ENCODE results near the gene USP5. TPM values are rescaled to one million over a fixed set of nuclear protein-coding genes. Genes with fewer than 3 reads are reported as not detected.

The USP5 gene
- total RNA-seq, 3 donors from 2014 or later, result 169 to 192 (median 176) TPM

GRCh38 chr12:6830286-6830890, 21.6 kb upstream of the USP5 start:
- H3K4me3 Mint-ChIP-seq, result peak overlapping the region; percentile 23
- ATAC-seq, result no peak

GRCh38 chr12:6830999-6831398, 21.0 kb upstream of the USP5 start:
- DNase-seq (no peak), ATAC-seq (no peak)
- no peak overlapping the region for H3K4me3 Mint-ChIP-seq
- peaks cover 20% of the 10 kb centered on the region for H3K27me3 Mint-ChIP-seq (ENCODE audit: low read depth)
- no peaks in the 10 kb centered on the region for H3K9me3 Mint-ChIP-seq
- peaks cover 13% of the 10 kb centered on the region for H3K4me1 Mint-ChIP-seq (ENCODE audit: low read depth)
- no peaks in the 10 kb centered on the region for H3K36me3 Mint-ChIP-seq (ENCODE audit: insufficient read depth)

More at GRCh38 chr12:6830286-6830890, 21.6 kb upstream of the USP5 start:
- no peak for DNase-seq
- Mint-ChIP-seq H3K4me1 (ENCODE audit: low read depth) (peaks cover 15% of the 10 kb centered on the region), H3K27me3 (ENCODE audit: low read depth) (peaks cover 23% of the 10 kb centered on the region), H3K9me3 (no peaks in the 10 kb centered on the region), H3K36me3 (ENCODE audit: insufficient read depth) (no peaks in the 10 kb centered on the region)

GRCh38 chr12:6831450-6831995, 20.4 kb upstream of the USP5 start:
- H3K4me1 Mint-ChIP-seq (ENCODE audit: low read depth), result peaks cover 13% of the 10 kb centered on the region
- no peaks in the 10 kb centered on the region for H3K9me3 Mint-ChIP-seq
- DNase-seq (no peak), ATAC-seq (no peak)
- no peaks in the 10 kb centered on the region for H3K36me3 Mint-ChIP-seq (ENCODE audit: insufficient read depth)
- H3K4me3 Mint-ChIP-seq, result no peak overlapping the region
- H3K27me3 Mint-ChIP-seq (ENCODE audit: low read depth), result peaks cover 17% of the 10 kb centered on the region

- no peak overlapping the region for H3K4me3 Mint-ChIP-seq
- no peaks in the 10 kb centered on the region for H3K9me3 Mint-ChIP-seq
- DNase-seq (no peak), ATAC-seq (no peak)
- H3K36me3 Mint-ChIP-seq (ENCODE audit: insufficient read depth), result no peaks in the 10 kb centered on the region
- peaks cover 16% of the 10 kb centered on the region for H3K27me3 Mint-ChIP-seq (ENCODE audit: low read depth)
- peaks cover 13% of the 10 kb centered on the region for H3K4me1 Mint-ChIP-seq (ENCODE audit: low read depth)
Observed at GRCh38 chr12:6832125-6832524, 19.8 kb upstream of the USP5 start.

- peaks cover 5% of the 10 kb centered on the region for H3K4me1 Mint-ChIP-seq (ENCODE audit: low read depth)
- no peak overlapping the region for H3K4me3 Mint-ChIP-seq
- H3K9me3 Mint-ChIP-seq, result no peaks in the 10 kb centered on the region
- ATAC-seq (no peak), DNase-seq (no peak)
- no peaks in the 10 kb centered on the region for H3K36me3 Mint-ChIP-seq (ENCODE audit: insufficient read depth)
- peaks cover 10% of the 10 kb centered on the region for H3K27me3 Mint-ChIP-seq (ENCODE audit: low read depth)
Observed at GRCh38 chr12:6833189-6833890, 18.6 kb upstream of the USP5 start.

GRCh38 chr12:6834254-6834653, 17.7 kb upstream of the USP5 start:
- Mint-ChIP-seq H3K36me3 (ENCODE audit: insufficient read depth) (no peaks in the 10 kb centered on the region), H3K4me3 (no peak overlapping the region), H3K27me3 (ENCODE audit: low read depth) (peaks cover 5% of the 10 kb centered on the region), H3K9me3 (no peaks in the 10 kb centered on the region), H3K4me1 (ENCODE audit: low read depth) (peaks cover 5% of the 10 kb centered on the region)
- no peak for ATAC-seq
- no peak for DNase-seq

- Mint-ChIP-seq H3K9me3 (no peaks in the 10 kb centered on the region), H3K4me1 (ENCODE audit: low read depth) (peaks cover 2% of the 10 kb centered on the region), H3K4me3 (no peak overlapping the region), H3K27me3 (ENCODE audit: low read depth) (peaks cover 3% of the 10 kb centered on the region), H3K36me3 (ENCODE audit: insufficient read depth) (no peaks in the 10 kb centered on the region)
- DNase-seq (no peak), ATAC-seq (no peak)
Observed at GRCh38 chr12:6834873-6835272, 17.1 kb upstream of the USP5 start.

GRCh38 chr12:6836851-6837250, 15.1 kb upstream of the USP5 start:
- Mint-ChIP-seq H3K36me3 (ENCODE audit: insufficient read depth) (no peaks in the 10 kb centered on the region), H3K27me3 (ENCODE audit: low read depth) (no peaks in the 10 kb centered on the region), H3K9me3 (no peaks in the 10 kb centered on the region), H3K4me3 (no peak overlapping the region), H3K4me1 (ENCODE audit: low read depth) (peaks cover 2% of the 10 kb centered on the region)
- DNase-seq (no peak), ATAC-seq (no peak)

GRCh38 chr12:6837370-6838060, 14.4 kb upstream of the USP5 start:
- no peak for DNase-seq
- ATAC-seq, result no peak
- Mint-ChIP-seq H3K9me3 (no peaks in the 10 kb centered on the region), H3K4me1 (ENCODE audit: low read depth) (peaks cover 2% of the 10 kb centered on the region), H3K27me3 (ENCODE audit: low read depth) (no peaks in the 10 kb centered on the region), H3K36me3 (ENCODE audit: insufficient read depth) (no peaks in the 10 kb centered on the region), H3K4me3 (no peak overlapping the region)

- ATAC-seq, result no peak
- no peak for DNase-seq
- Mint-ChIP-seq H3K9me3 (no peaks in the 10 kb centered on the region), H3K27me3 (ENCODE audit: low read depth) (no peaks in the 10 kb centered on the region), H3K4me1 (ENCODE audit: low read depth) (peaks cover 2% of the 10 kb centered on the region), H3K36me3 (ENCODE audit: insufficient read depth) (no peaks in the 10 kb centered on the region), H3K4me3 (no peak overlapping the region)
Observed at GRCh38 chr12:6838854-6839253, 13.1 kb upstream of the USP5 start.

- Mint-ChIP-seq H3K27me3 (ENCODE audit: low read depth) (no peaks in the 10 kb centered on the region), H3K4me1 (ENCODE audit: low read depth) (no peaks in the 10 kb centered on the region), H3K9me3 (no peaks in the 10 kb centered on the region), H3K4me3 (no peak overlapping the region), H3K36me3 (ENCODE audit: insufficient read depth) (no peaks in the 10 kb centered on the region)
- no peak for DNase-seq
- no peak for ATAC-seq
Observed at GRCh38 chr12:6839482-6840201, 12.3 kb upstream of the USP5 start.

GRCh38 chr12:6840330-6840729, 11.6 kb upstream of the USP5 start:
- no peaks in the 10 kb centered on the region for H3K36me3 Mint-ChIP-seq (ENCODE audit: insufficient read depth)
- no peak overlapping the region for H3K4me3 Mint-ChIP-seq
- ATAC-seq, result no peak
- no peaks in the 10 kb centered on the region for H3K9me3 Mint-ChIP-seq
- no peaks in the 10 kb centered on the region for H3K27me3 Mint-ChIP-seq (ENCODE audit: low read depth)
- H3K4me1 Mint-ChIP-seq (ENCODE audit: low read depth), result no peaks in the 10 kb centered on the region
- DNase-seq, result no peak

GRCh38 chr12:6840761-6841515, 11.0 kb upstream of the USP5 start, which contains the start of gene GNB3:
Gene GNB3 (plus strand): TSS chr12:6840925. CDS start chr12:6841288, 363 bp downstream.
- H3K27me3 Mint-ChIP-seq (ENCODE audit: low read depth), result no peaks in the 10 kb centered on the region
- no peaks in the 10 kb centered on the region for H3K9me3 Mint-ChIP-seq
- no peak within 1 kb of the TSS for H3K4me3 Mint-ChIP-seq
- ATAC-seq (no peak), DNase-seq (no peak)
- H3K4me1 Mint-ChIP-seq (ENCODE audit: low read depth), result no peaks in the 10 kb centered on the region
- no peaks in the 10 kb centered on the region for H3K36me3 Mint-ChIP-seq (ENCODE audit: insufficient read depth)

Data from activated T-cell treated with anti-CD3 and anti-CD28 coated beads, Interleukin-2, amount 50 U/mL, for 4 hours (primary cell).